Measurements from ENCODE around the gene UBASH3A.

DNA sequence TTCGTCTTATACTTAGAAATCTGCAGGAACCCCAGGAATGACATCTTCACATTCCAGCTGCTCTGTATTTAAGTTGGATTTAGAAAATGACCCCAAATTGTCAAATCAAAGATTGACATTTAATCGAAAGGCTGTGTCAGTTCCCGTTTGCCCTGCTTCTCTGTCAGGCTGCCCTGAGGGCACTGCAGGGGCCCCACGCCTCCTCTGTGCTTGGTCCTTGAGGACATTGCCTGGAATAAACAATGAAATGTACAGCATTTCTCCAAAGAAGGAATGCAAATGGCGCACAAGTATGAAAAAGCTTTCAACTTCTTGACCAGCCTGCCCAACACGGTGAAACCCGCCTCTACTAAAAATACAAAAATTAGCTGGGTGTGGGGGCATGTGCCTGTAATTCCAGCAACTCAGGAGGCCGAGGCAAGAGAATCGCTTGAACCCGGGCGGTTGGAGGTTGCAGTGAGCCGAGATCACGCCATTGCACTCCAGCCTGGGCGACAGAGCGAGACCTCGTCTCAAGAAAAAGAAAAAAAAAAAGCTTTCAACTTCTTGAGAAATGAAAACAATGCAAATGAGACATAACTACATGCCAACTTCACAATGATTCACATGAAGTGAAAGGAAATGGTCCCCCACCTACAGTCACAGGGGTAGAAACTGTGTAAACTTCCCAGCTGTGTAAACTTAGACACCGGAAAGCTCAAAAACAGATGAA lies 10.8 kb upstream of the UBASH3A start:
- TF ChIP-seq EZH2 (IDR thresholded peaks at IDR 0.05; ENCODE audit: borderline replicate concordance, insufficient read depth, low read depth, low read length, poor library complexity, severe bottlenecking) (no peak), CTCF (IDR thresholded peaks at IDR 0.05) (no peak)

Measured in B cell (primary cell).